HepG2 (cell line): ENCODE data around the gene BBS9.

Source experiments
- PHF8 ChIP-seq: sonication (generic); formaldehyde crosslinking; IDR thresholded peaks from 2 replicates; pipeline ENCODE4 v1.5.0; 2020; ENCODE audit warnings: missing genetic modification reagents
- POLR2A ChIP-seq, 2 experiments: IDR thresholded peaks; 2 replicates each; pipeline ENCODE4 v1.6.1; 2011; ENCODE audit warnings: low read depth in 2 of 2, low read length in 2 of 2, mild to moderate bottlenecking in 1 of 2, moderate library complexity in 1 of 2; ENCODE audit not compliant: insufficient read depth in 1 of 2
- TARDBP ChIP-seq: sonication (generic); formaldehyde crosslinking; IDR thresholded peaks from 2 replicates; pipeline ENCODE4 v1.8.0; 2022; ENCODE audit warnings: mild to moderate bottlenecking, missing genetic modification reagents
- ZSCAN20 ChIP-seq: sonication (generic); formaldehyde crosslinking; IDR thresholded peaks from 2 replicates; pipeline ENCODE4 v1.4.0; 2020; ENCODE audit warnings: missing genetic modification reagents, mild to moderate bottlenecking, borderline replicate concordance
- TF ChIP-seq, protein P1 (sequence below): sonication (generic); formaldehyde crosslinking; IDR thresholded peaks from 2 replicates; pipeline ENCODE4 v1.5.0; 2020; ENCODE audit warnings: mild to moderate bottlenecking, missing genetic modification reagents, moderate library complexity

DNA sequence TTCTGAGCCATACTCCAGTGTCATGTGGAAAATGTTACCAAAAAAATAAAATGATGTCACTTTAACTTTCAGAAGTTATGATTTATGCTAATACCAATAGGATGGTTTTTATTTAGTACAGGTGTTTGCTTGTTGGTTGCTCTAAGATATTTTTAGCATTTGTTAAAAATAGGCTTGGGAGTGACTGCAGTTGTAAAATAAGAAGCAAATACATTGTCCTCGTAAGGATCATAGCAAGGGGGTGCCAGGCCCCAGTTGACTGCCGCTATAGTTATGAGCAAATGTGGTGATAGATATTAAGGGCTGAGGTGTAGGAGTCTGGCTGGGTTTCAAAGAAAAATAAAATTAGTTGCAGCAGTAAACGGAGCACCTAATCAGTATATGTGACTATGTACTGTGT lies 421.6 kb downstream of the BBS9 start:
- TF ChIP-seq, protein P1, sequence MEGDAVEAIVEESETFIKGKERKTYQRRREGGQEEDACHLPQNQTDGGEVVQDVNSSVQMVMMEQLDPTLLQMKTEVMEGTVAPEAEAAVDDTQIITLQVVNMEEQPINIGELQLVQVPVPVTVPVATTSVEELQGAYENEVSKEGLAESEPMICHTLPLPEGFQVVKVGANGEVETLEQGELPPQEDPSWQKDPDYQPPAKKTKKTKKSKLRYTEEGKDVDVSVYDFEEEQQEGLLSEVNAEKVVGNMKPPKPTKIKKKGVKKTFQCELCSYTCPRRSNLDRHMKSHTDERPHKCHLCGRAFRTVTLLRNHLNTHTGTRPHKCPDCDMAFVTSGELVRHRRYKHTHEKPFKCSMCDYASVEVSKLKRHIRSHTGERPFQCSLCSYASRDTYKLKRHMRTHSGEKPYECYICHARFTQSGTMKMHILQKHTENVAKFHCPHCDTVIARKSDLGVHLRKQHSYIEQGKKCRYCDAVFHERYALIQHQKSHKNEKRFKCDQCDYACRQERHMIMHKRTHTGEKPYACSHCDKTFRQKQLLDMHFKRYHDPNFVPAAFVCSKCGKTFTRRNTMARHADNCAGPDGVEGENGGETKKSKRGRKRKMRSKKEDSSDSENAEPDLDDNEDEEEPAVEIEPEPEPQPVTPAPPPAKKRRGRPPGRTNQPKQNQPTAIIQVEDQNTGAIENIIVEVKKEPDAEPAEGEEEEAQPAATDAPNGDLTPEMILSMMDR: no peak
- TF ChIP-seq PHF8: no peak
- no peak for TF ChIP-seq POLR2A (IDR thresholded peaks at IDR 0.05; ENCODE audit: insufficient read depth in 1 of 2, low read depth in 2 of 2, low read length in 2 of 2)
- TF ChIP-seq TARDBP (CRISPR knock-in tag): no peak
- no peak for TF ChIP-seq ZSCAN20
